ENCODE measurements around the gene AUTS2. TPM values are rescaled to one million over a fixed set of nuclear protein-coding genes. Genes with fewer than 3 reads are reported as not detected.

Gene AUTS2
- total and polyA plus RNA-seq, 2 of the 8 experiments (the other 6 are each of a cell fraction or from before 2014, with no cell fraction given) = 25.9 to 101 TPM

DNA sequence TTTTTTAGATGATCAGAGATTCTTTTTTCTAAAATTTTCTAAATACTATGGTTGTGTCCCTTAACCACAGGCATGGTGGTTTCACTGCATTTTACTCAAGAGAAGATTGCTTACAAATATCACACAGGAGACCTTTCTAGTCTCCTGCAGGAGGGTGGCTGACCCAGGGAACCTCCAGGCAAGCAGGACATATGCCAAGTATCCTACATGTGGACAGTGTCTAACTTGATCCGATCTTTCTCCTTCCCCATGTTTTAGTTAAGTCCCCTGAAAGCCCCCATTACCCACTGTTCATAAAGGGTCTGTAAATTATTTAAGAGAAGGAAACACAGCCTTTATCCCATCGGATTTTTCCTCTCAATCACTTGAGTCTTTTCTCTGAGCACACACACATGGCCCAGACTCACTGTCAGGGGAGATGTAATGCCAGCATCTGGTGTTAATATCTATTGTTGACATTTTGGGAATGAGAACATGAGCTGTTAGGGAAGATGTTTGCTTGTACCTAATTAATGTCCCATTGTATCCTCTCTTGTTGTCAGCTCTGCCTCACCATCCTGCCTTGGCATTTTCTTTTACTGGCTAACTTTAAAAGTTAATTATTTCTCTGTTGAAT, 755.2 kb downstream of the AUTS2 start:
- Histone ChIP-seq H3K14ac (ENCODE audit: insufficient read length) (no peak overlapping the region), H2BK120ac (replicated peaks; ENCODE audit: low read depth, low read length) (no peak overlapping the region), H3K18ac (ENCODE audit: extremely low read depth, low read length) (no peak overlapping the region), H2BK12ac (ENCODE audit: low read depth, low read length) (no peak overlapping the region), H3K4me3 (ENCODE audit: extremely low read depth in 1 of 4, insufficient read depth in 2 of 4, low read depth in 3 of 4, low read length in 4 of 4) (no peak overlapping the region), H3K36me3 (ENCODE audit: control insufficient read depth in 2 of 4, insufficient read depth in 4 of 4, low read length in 3 of 4) (no peaks in the 10 kb centered on the region), H2AK5ac (ENCODE audit: low read depth, low read length) (no peak overlapping the region), H3K79me2 (ENCODE audit: control insufficient read depth in 1 of 2, insufficient read depth in 2 of 2, low read length in 2 of 2) (no peaks in the 10 kb centered on the region), H4K8ac (ENCODE audit: extremely low read depth, insufficient read depth, low read length) (no peak overlapping the region), H2AFZ (ENCODE audit: low read length) (no peak overlapping the region), H2BK15ac (ENCODE audit: low read length) (no peak overlapping the region), H3K79me1 (ENCODE audit: low read depth, low read length) (no peaks in the 10 kb centered on the region), H4K5ac (ENCODE audit: insufficient read length, low read depth, low read length) (no peak overlapping the region), H3K9ac (replicated peaks in 1 of 4; ENCODE audit: extremely low read depth in 1 of 4, low read depth in 3 of 4, low read length in 3 of 4) (no peak overlapping the region), H3K27ac (ENCODE audit: low read depth, low read length) (no peak overlapping the region), H3K27me3 (replicated peaks in 1 of 4; ENCODE audit: control insufficient read depth in 3 of 4, extremely low read depth in 1 of 4, insufficient read depth in 3 of 4, low read length in 3 of 4) (peaks cover 0 to 2% (median 0%) of the 10 kb centered on the region in 4 experiments; a peak in 1 of 7 replicates), H3K4ac (replicated peaks; ENCODE audit: insufficient read length, low read depth, low read length) (no peak overlapping the region), H3K23me2 (ENCODE audit: low read depth, low read length) (peaks cover 3% of the 10 kb centered on the region; the same call in 1 of the 2 replicates), H4K91ac (replicated peaks; ENCODE audit: insufficient read length, low read length) (no peak overlapping the region), H4K20me1 (replicated peaks in 1 of 2; ENCODE audit: control insufficient read depth in 1 of 2, insufficient read depth in 2 of 2, low read length in 2 of 2) (no peaks in the 10 kb centered on the region), H3K56ac (replicated peaks; ENCODE audit: insufficient read length, low read depth, low read length) (no peak overlapping the region), H3K4me1 (replicated peaks in 1 of 4; ENCODE audit: control insufficient read depth in 3 of 4, insufficient read depth in 4 of 4, low read length in 3 of 4) (peaks cover 0 to 3% (median 0%) of the 10 kb centered on the region in 4 experiments; a peak in 3 of 7 replicates), H3K9me3 (ENCODE audit: insufficient read depth in 2 of 2, low read depth in 1 of 2, low read length in 1 of 2) (no peaks in the 10 kb centered on the region), H2BK5ac (ENCODE audit: low read depth, low read length) (no peak overlapping the region), H3K23ac (ENCODE audit: insufficient read length) (no peak overlapping the region), H3K4me2 (ENCODE audit: insufficient read depth in 1 of 2, low read depth in 2 of 2, low read length in 2 of 2) (no peak overlapping the region), H2BK20ac (ENCODE audit: low read length) (no peak overlapping the region)
- FAIRE-seq (no peak), DNase-seq (ENCODE audit: low read depth in 1 of 2, low spot score in 2 of 2) (no peak)
- ChIA-PET CTCF (ENCODE audit: partially characterized antibody) (interaction anchor here (0.6 kb wide), 1 partner anchor 406 kb away, joined by 3 read pairs; no protein-coding TSS in a partner anchor), POLR2A (ENCODE audit: partially characterized antibody) (no interaction called here)
- 83% methylated on average over 2 of the region's 2 CpGs; no CpG with 5 or more reads in 1 of the 2 experiments for WGBS, 2 experiments (ENCODE audit: extremely low coverage in 1 of 2, insufficient coverage in 1 of 2, insufficient read length in 1 of 2, insufficient replicate concordance in 2 of 2, low coverage in 1 of 2, low lambda C conversion rate in 2 of 2, missing lambda C conversion rate in 1 of 2)
- TF ChIP-seq BRCA1 (IDR thresholded peaks at IDR 0.05; ENCODE audit: low read depth, low read length) = no peak
- no peak for TF ChIP-seq SIRT6 (IDR thresholded peaks at IDR 0.05; ENCODE audit: low read length)
- TF ChIP-seq SIX5 (IDR thresholded peaks at IDR 0.05; ENCODE audit: low read depth, low read length) = no peak
- no peak for TF ChIP-seq E2F6 (IDR thresholded peaks at IDR 0.05)
- no peak for TF ChIP-seq CREB1 (IDR thresholded peaks at IDR 0.05)
- TF ChIP-seq, protein P1, sequence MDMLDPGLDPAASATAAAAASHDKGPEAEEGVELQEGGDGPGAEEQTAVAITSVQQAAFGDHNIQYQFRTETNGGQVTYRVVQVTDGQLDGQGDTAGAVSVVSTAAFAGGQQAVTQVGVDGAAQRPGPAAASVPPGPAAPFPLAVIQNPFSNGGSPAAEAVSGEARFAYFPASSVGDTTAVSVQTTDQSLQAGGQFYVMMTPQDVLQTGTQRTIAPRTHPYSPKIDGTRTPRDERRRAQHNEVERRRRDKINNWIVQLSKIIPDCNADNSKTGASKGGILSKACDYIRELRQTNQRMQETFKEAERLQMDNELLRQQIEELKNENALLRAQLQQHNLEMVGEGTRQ (IDR thresholded peaks at IDR 0.05; ENCODE audit: low read length) = no peak
- no peak for TF ChIP-seq EZH2 (IDR thresholded peaks at IDR 0.05; ENCODE audit: low read depth, low read length, severe bottlenecking)
- TF ChIP-seq NANOG (IDR thresholded peaks at IDR 0.05; ENCODE audit: insufficient read depth, low read depth, low read length, poor library complexity, severe bottlenecking) = no peak
- no peak for TF ChIP-seq BCL11A (IDR thresholded peaks at IDR 0.05; ENCODE audit: low read depth in 2 of 2, low read length in 2 of 2)
- TF ChIP-seq TCF12 (IDR thresholded peaks at IDR 0.05; ENCODE audit: low read depth, low read length) = no peak
- TF ChIP-seq EP300 (IDR thresholded peaks at IDR 0.05; ENCODE audit: borderline replicate concordance in 1 of 2, low read depth in 2 of 2, low read length in 2 of 2) = no peak
- TF ChIP-seq TBP (IDR thresholded peaks at IDR 0.05; ENCODE audit: low read depth, low read length) = no peak
